Measurements from ENCODE around the gene SNTG2.
"Not testable (repeated sequence)": the region's sequence is repeated elsewhere in the genome, so short reads cannot be mapped to it uniquely, and the experiment has no call there.

The SNTG2 gene

DNA sequence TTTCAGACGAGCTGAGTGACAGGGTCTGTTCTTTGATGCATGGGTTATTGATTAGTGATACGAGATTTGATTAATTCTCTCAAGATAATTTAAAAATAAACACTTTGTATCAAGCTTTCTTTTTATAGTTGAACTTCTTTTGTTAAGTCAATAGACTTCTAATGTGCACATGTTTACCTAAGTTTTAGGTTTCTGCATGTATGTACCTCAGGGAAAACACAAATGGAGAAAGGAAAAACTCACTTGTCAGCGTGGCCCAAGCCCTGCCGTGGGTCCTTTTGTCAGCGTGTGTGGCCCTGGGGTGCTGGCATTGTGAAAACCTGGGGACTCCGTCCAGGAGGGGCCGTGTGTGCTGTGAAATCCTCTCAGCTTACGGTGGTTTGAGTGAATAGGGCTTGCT, 153.7 kb downstream of the SNTG2 start:
- DNase-seq = no peak

- not testable (repeated sequence) for DNase-seq
Observed at GRCh38 chr2:1106344-1106743, 155.7 kb downstream of the SNTG2 start.

DNA sequence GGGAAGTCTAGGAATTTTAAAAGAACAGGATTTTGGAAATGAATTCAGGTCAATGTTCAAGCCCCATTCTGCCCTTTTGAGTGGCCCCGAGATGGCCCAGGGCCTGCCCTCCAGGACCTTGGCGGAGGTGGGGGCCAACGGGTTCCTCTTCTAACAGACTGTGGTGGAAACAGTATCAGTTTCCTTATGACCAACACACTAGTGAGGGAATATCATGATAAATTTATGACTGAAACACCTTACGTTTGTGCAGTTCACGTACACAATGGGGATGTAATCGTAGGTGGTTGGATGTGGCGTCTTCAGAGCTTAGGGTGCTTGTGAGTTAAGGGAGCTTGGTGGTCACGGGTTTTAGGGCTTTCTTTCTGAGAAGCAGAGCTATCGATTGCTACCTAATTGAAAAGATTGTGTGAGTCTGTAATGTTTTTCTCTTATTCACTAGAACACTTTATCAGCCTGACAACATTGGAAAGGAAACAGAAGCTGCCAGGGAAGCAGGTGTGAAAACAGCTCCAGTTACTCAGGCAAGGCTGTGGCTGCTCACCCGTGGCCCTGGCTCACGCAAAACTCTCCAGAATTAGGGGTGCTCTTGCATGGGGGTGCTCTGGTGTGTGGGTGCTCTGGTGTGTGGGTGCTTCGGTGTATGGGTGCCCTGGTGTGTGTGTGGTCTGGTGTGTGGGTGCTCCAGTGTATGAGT, 165.3 kb downstream of the SNTG2 start:
- no peak for DNase-seq

GRCh38 chr2:1117569-1117968, 166.9 kb downstream of the SNTG2 start:
- DNase-seq = no peak

- DNase-seq = no peak
Observed at GRCh38 chr2:1125217-1125616, 174.6 kb downstream of the SNTG2 start.

DNA sequence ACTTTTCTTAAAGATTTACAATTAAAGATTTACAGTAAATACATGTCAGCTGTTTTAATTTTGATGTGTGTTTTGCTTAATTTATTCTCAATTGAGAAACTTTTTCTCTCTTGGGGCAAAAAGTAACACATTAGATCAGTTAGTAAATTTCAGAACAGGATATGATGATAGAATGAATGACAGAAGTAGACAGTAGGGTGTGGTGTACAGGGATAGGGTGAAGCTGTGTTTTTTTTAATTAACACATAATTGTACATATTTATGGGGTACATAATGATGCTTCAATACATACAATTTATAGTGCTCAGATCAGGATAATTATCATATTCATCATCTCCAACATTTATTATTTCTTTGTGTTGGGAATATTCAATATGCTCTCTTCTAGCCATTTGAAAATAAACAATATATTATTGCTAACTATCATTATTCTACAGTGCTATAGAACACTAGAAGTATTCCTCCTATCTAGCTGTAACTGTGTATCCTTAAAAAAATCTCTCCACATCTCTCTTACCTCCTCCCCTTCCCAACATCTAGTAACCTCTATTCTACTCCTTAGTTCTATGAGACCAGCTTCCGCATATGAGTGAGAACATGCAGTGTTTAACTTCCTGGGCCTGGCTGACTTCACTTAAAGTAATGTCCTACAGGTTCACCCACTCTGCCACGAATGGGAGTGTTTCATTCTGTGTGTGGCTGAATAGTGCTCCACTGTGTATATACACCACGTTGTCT, 175.2 kb downstream of the SNTG2 start:
- DNase-seq = no peak

DNA sequence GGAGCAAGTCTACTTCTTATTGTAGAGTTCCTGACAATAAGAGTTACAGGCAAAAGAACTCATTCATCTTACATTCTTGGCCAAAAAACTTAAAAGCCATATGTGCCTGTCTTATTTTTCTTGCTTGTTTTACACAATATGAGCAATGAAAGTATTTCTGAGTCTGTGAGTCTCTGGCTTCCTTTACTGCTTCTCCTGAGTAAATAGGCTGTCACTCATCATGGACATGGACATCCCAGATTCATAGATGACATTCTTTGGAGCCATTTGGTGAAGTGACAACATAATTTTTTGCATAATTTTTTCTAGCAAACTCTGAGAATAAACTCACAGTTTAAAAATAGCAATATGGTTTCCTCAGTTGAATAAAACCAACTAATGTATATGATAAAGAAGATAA, 179.3 kb downstream of the SNTG2 start:
- DNase-seq = no peak

DNA sequence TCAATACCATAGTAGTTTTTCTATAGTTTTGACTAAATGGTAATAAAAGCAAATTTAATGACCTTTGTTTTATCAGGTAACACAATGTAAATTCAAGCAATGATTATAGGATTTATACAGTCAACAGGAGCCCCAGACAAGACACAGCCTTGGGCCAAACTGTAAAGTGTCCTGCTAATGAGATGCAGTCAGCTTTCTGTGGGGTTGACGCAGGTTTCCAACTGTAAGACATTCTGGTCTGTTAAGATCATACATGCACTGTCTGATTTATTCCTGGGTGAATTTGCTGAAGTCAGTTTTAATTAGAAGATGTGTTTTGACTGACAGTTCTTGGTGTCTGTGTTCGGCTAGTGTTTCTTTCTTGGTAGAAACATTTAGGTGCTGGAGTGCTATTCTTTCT, 180.3 kb downstream of the SNTG2 start:
- DNase-seq = no peak

DNA sequence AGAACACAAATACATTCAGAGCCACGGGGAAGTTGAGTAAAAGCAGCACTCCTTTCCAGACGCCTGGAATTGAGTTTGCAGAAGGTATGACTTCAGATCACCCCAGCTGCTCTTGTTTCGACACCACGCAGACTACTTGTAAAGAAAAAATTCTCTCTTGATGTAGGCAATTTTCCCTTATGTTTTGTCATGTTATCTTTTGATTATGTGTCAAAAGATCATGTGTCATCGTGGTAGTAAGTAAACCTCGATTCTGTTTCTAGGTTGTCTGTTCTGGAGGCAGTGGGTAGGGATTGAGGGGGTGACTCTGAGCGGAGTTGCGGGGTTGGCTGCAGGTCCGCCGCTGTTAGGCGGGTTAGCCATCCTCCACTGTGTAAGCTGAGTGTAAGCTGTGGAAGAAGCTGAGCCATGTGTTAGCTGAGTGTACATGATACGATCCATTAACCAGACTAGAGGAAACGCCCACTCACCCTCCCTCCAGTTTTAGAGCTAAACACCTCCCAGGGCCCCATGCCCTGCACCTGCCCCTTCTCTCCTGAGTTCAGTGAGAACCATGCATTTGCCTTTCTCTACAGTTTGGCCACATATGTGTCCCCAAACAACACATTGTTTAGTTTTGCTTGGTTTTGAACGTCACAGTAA, 181.8 kb downstream of the SNTG2 start:
- DNase-seq = no peak

GRCh38 chr2:1133896-1134295, 183.2 kb downstream of the SNTG2 start:
- DNase-seq = not testable (repeated sequence)

GRCh38 chr2:1134629-1135028, 184.0 kb downstream of the SNTG2 start:
- no peak for DNase-seq

- DNase-seq = no peak
Observed at GRCh38 chr2:1136067-1136466, 185.4 kb downstream of the SNTG2 start.

- no peak for DNase-seq
Observed at GRCh38 chr2:1136846-1137245, 186.2 kb downstream of the SNTG2 start.

DNA sequence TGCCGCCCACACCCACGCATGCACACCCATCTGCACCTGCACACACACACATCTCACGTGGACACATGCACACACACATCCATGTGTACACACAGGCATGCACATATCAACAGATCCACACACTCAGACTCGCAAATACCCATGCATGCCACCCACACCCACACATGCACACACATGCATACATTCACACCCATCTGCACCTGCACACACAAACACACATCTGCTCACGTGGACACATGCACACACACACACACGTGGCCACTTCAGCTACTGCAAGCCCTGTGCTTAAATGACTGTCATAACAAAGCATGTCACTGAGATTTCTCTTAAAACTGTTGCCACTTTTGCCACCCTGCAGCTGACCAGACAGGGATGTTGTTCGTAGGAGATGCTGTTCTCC, 186.6 kb downstream of the SNTG2 start:
- no peak for DNase-seq

DNA sequence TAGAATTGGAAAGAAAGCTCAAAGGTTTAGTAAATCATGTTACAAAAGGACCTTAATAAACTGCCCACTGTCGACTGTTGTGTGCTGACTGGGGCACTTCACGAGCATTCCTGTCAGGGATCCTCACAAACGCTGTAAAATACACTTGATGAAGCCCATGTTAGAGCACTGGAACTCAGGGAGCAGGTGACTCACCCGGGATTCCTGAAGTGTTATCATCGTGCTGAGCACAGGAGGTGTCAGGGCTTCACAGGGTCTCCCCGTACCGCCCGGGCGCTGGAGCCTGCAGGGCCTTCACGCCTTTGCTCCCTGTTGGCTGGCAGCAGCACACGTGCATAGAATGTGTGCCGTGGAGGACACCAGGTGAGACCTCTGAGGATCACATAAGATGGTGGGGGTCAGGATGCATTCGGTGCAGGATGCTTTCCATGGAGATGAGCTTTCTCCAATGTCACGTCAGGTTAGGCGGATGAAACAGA, 187.3 kb downstream of the SNTG2 start:
- DNase-seq = no peak

DNA sequence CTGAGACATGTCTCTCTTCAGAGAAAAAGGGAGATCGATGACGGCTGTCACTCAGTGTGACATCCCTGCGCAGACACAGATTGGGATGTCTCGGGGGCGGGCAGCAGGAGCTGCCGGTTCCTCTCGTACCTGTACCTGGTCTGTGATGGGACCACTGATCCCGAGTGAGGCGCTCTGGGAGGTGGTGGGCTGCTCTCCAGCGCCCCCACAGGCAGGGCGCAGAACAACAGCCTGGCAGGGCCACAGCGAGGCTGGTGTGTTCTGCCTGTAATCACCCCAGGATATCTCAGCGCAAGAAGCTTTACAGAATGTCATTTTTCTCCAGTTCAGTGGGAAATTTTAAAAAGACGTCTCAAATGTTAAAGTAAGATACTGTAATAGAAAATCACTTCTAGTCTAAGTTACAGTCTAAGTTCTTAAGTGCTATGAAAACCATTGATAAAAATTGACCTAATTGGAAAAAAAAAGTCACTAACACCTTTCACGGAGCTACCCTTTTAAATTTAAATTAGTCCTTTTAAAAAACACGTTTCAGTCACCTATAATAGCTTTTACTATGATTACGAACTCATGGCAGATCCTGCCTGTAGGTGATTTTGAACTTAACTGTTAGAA, 189.8 kb downstream of the SNTG2 start:
- DNase-seq = no peak

DNA sequence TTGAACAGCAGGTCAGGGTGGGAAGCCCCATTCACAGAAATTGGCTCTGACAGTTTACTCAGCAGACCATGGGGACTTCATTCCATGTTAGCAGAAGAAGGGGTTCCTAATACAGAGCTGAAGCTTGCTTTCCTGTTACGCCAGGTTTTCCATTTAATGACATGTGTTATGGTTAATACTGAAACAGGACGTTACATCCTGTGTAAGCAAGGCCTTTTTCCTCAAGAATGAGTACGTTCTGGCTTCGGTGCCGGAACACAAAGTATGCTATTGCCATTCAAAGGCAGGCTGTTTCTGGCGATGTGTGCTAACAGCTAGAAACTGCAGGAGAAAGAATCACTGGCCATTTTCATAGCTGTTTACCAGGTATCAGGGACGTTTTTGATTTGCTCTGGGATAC, 190.4 kb downstream of the SNTG2 start:
- DNase-seq = no peak

- no peak for DNase-seq
Observed at GRCh38 chr2:1143129-1143528, 192.5 kb downstream of the SNTG2 start.

DNA sequence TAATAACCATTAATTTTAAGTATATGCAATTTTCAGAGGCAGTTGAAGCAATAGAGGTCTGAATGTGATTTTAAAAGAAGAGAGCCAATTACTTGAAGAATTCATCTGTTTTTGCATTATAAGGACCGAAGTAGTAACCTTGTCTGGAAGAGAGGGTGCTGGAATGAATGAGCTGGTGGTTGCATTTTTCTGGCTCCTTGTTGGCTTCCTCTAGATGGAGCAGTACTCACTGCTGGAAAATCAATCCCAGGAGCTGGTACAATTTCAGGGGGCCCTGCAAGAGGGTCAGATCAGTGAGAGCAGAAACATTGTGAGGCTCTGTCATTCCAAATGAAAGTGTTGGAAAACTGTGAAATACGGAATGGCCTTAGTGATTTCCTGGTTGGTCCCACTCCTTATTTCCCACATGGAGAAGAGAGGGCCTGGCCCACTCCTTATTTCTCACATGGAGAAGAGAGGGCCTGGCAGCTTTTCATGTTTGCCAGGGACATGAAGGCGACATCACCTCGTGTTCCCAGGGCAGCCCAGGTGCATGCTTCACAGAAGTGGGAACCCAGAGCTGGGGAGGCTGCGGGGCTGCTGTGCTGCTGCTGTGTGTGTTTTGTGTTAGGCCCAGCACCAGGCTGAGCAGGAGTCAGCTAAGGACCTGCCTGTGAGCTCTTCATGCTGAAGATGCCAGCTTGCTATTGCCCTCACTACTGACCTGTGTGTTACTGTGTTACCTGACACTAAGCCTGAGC, 197.4 kb downstream of the SNTG2 start:
- DNase-seq = no peak

DNA sequence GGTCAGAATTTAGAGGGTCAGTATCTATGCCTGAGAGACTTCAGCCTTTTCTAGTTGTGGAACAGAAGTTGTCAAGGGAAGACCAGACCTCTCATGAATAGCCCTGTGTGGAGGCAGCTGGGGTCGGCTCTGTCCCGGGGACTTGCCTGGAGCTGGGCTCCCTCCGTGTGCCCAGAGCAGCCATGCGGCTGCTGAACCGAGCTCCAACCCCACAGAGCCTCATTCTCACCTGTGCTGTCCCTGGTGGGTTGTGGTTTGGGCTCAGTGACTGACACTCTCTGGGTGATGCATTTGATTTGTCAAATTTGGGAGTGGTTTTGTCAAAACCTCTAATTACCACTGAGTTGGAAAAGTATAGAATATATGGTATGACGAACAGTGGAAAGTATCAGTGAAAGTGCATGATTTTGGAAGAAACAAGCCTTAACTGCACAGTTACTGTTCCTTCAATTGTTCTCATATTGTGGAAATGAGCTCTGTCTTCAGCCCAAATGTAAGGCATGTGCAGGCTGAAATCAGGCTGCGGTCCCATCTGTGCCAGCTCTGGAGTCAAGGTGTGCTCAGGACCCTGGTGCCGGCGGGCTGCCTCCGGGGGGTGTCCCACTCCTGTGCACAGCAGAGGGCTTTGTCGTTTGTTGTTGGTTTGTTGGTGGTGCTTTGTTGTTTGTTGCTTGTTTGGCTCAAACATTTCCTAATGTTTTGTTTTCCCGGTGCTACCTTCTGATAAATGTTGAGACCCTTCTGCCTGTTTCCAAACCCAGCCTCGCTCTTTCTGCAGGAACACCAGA, 200.3 kb downstream of the SNTG2 start:
- DNase-seq = no peak

DNA sequence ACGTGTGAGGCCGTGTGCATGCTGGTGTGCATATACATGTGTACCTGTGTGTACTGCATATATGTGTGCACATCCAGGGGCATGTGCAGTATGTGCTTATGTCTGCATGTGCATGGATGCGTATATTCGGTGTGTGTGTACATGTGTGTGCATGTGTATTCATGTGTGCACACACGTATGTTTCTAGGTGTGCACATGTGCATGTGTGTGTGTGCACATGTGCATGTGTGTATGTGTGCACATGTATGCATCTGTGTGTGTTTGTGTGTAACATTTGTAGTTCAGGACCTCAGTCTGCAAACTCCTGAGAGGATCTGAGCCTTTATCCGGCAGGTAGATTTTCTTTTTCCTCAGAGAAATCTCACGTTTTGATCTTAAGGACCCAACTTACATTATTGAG, 201.7 kb downstream of the SNTG2 start:
- no peak for DNase-seq

DNA sequence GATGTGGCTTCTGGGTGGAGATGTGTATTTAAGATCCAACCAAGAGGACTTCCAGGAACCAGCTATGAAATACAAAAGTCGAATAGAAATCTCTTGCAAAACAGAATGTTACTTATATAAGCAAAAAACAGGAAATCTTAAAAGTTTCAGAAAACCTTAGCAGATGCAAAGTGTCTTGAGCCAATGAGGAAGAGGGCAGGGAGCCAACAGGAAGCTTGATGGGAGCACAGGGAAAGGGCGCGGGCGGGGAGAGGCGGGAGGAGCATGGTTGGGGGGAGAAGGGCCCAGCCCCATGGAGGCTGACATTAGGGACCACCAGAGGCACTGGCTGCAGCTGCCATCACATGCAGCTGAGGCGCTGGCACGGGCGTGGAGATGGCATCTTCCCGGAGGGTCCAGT, 203.3 kb downstream of the SNTG2 start:
- DNase-seq = no peak

All from SIG-M5 (cell line).